HEK293T (cell line): Measurements from ENCODE around the gene LRRC28.

Source experiments
- CTCF ChIA-PET: fragments of 350-600 bp; formaldehyde crosslinking; extraction: SDS; loops from one replicate; lab custom pipeline; 2021; ENCODE audit warnings: antibody characterized with exemption, inconsistent platforms; lab: Yijun Ruan, JAX
- POLR2A ChIA-PET: fragments of 350-600 bp; formaldehyde crosslinking; extraction: SDS; loops from one replicate; lab custom pipeline; 2020; ENCODE audit warnings: antibody characterized with exemption, inconsistent platforms; lab: Yijun Ruan, JAX
- DNase-seq: peaks from one replicate; pipeline ENCODE4 v3.0.0; 2012; ENCODE audit warnings: mixed read lengths; ENCODE audit errors: extremely low spot score
- ARNT ChIP-seq: fragments of 450-650 bp; IDR thresholded peaks from 2 replicates; pipeline ENCODE4 v1.6.1; 2017; ENCODE audit warnings: mild to moderate bottlenecking
- BHLHE40 ChIP-seq: fragments of 450-650 bp; IDR thresholded peaks from 2 replicates; pipeline ENCODE4 v1.6.1; 2016; ENCODE audit warnings: mild to moderate bottlenecking, moderate library complexity, borderline replicate concordance
- CTBP1 ChIP-seq: fragments of 450-650 bp; IDR thresholded peaks from 2 replicates; pipeline ENCODE4 v1.6.1; 2016; ENCODE audit warnings: borderline replicate concordance
- ELF4 ChIP-seq: fragments of 450-650 bp; IDR thresholded peaks from 2 replicates; pipeline ENCODE4 v1.6.1; 2017; ENCODE audit warnings: antibody characterized with exemption
- FOXA1 ChIP-seq: fragments of 450-650 bp; IDR thresholded peaks from 2 replicates; pipeline ENCODE4 v1.6.1; 2016; ENCODE audit warnings: mild to moderate bottlenecking
- FOXK2 ChIP-seq: fragments of 450-650 bp; IDR thresholded peaks from 2 replicates; pipeline ENCODE4 v1.6.1; 2016; ENCODE audit warnings: mild to moderate bottlenecking
- FOXM1 ChIP-seq: fragments of 450-650 bp; IDR thresholded peaks from 2 replicates; pipeline ENCODE4 v1.6.1; 2017; ENCODE audit warnings: mild to moderate bottlenecking, borderline replicate concordance
- HDGF ChIP-seq: fragments of 450-650 bp; IDR thresholded peaks from 2 replicates; pipeline ENCODE4 v1.6.1; 2017; ENCODE audit warnings: antibody characterized with exemption, borderline replicate concordance
- L3MBTL2 ChIP-seq: fragments of 450-650 bp; conservative IDR thresholded peaks from 2 replicates; pipeline ENCODE4 v1.6.1; 2016; ENCODE audit warnings: mild to moderate bottlenecking
- LEF1 ChIP-seq: fragments of 450-650 bp; IDR thresholded peaks from 2 replicates; pipeline ENCODE4 v1.6.1; 2017; ENCODE audit warnings: mild to moderate bottlenecking, borderline replicate concordance
- NFRKB ChIP-seq: fragments of 450-650 bp; IDR thresholded peaks from 2 replicates; pipeline ENCODE4 v1.6.1; 2016; ENCODE audit warnings: mild to moderate bottlenecking, moderate library complexity
- SP1 ChIP-seq: fragments of 450-650 bp; IDR thresholded peaks from 2 replicates; pipeline ENCODE4 v1.6.1; 2017
- SUZ12 ChIP-seq: fragments of 450-650 bp; IDR thresholded peaks from 2 replicates; pipeline ENCODE4 v1.6.1; 2016; ENCODE audit warnings: mild to moderate bottlenecking
- TARDBP ChIP-seq: fragments of 450-650 bp; IDR thresholded peaks from 2 replicates; pipeline ENCODE4 v1.6.1; 2016
- ZNF384 ChIP-seq: fragments of 450-650 bp; IDR thresholded peaks from 2 replicates; pipeline ENCODE4 v1.6.1; 2016
- TF ChIP-seq, protein P1 (sequence below): fragments of 450-650 bp; IDR thresholded peaks from 2 replicates; pipeline ENCODE4 v1.6.1; 2016

The LRRC28 gene

DNA sequence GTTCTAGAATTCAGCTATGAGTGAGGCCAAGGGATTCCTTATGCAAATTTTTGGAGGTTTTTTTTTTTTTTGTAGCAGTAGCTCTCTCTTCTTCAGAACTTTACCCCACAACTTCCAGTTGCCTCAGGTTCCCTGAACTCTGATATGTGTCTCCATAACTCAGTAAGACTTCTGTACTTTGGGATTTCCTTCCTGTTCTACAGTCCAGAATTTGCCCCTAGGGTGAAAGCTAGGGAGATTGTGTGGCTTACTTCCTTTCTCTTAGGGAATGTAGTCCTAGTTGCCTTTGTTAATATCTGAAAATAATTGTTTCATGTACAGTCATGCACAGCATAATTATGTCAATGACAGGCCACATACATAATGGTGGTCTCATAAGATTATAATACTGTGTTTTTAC, 30.8 kb downstream of the LRRC28 start:
- CTCF ChIA-PET: interaction anchor here (1.0 to 2.0 kb wide), 4 partner anchors 9 to 422 kb away, joined by 3 to 17 read pairs (median 8); no protein-coding TSS in a partner anchor
- TF ChIP-seq ARNT (no peak), SUZ12 (no peak), FOXM1 (no peak), ZNF384 (no peak), FOXK2 (no peak), LEF1 (no peak), BHLHE40 (no peak), CTBP1 (no peak)
- TF ChIP-seq, protein P1, sequence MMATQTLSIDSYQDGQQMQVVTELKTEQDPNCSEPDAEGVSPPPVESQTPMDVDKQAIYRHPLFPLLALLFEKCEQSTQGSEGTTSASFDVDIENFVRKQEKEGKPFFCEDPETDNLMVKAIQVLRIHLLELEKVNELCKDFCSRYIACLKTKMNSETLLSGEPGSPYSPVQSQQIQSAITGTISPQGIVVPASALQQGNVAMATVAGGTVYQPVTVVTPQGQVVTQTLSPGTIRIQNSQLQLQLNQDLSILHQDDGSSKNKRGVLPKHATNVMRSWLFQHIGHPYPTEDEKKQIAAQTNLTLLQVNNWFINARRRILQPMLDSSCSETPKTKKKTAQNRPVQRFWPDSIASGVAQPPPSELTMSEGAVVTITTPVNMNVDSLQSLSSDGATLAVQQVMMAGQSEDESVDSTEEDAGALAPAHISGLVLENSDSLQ: no peak
- no peak for DNase-seq
- POLR2A ChIA-PET: interaction anchor here (1.2 kb wide), 1 partner anchor 451 kb away, joined by 3 read pairs; the partner anchor contains the start of gene LYSMD4

DNA sequence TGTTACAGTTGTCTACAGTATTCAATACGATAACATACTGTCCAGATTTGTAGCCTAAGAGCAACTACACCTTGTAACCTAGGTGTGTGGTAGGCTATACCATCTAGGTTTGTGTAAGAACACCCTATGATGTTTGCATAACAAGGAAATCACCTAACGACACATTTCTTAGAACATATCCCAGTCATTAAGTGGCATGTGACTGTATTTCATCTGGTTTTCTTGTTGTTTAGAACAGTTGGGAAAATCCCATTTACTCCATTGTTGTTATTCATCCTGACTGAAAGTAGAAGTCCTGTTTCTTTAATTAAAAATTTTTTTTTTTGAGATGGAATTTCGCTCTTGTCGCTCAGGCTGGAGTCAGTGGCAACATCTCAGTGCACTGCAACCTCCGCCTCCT, 31.3 kb downstream of the LRRC28 start:
- CTCF ChIA-PET: interaction anchor here (1.0 to 2.0 kb wide), 2 partner anchors 87 to 421 kb away, joined by 3 to 12 read pairs; no protein-coding TSS in a partner anchor
- no peak for DNase-seq
- TF ChIP-seq L3MBTL2: no peak
- TF ChIP-seq, protein P1: no peak
- TF ChIP-seq NFRKB: no peak
- TF ChIP-seq FOXK2: no peak
- no peak for TF ChIP-seq FOXM1
- TF ChIP-seq ARNT: no peak
- no peak for TF ChIP-seq FOXA1
- no peak for TF ChIP-seq CTBP1
- no peak for TF ChIP-seq HDGF
- no peak for TF ChIP-seq BHLHE40
- no peak for TF ChIP-seq TARDBP
- no peak for TF ChIP-seq ELF4
- TF ChIP-seq SUZ12: no peak
- no peak for TF ChIP-seq LEF1
- TF ChIP-seq SP1: no peak
- TF ChIP-seq ZNF384: no peak
- POLR2A ChIA-PET: no interaction called here

DNA sequence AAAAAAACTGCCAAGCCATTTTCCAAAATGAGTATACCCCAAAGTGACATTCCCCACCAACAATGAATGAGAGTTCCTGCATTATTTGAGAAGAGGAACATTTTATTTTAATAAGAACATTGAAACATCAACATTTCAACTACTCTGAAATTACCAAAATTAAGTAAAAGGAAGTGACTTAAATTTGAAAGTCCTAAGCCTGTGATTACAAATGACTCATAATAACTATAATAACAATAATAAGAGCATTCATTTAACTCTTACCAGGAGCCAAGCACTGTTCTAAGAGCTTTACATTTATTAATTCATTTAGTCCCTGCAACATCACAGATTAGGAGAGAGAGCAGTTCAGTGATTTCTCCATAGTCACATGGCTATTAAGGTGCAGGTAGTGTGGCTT, 32.4 kb downstream of the LRRC28 start:
- DNase-seq: no peak
- ChIA-PET POLR2A (no interaction called here), CTCF (interaction anchor here (1.2 kb wide), 1 partner anchor 102 kb away, joined by 4 read pairs; no protein-coding TSS in a partner anchor)
- TF ChIP-seq FOXM1: no peak

DNA sequence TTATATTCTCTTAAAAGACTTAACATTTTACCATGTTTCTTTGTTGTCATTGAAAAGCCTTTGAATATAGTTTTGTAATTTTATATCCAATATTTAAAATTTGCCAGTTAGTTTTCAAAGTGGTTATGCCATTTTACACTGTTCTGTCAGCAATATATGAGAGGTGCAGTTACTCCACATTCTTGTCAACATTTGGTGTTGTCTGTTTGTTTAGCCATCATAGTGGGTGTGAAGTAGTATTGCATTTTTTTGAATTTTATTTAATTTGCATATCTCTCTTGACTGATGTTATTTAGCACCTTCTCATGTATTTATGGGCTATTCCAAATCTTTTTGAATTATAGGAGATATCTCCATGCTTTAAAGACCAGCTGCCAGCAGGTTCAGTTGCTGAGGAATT, 40.4 kb downstream of the LRRC28 start:
- ChIA-PET POLR2A (no interaction called here), CTCF (no interaction called here)
- DNase-seq: no peak
- TF ChIP-seq HDGF (no peak), SUZ12 (no peak), BHLHE40 (no peak), NFRKB (no peak), ARNT (no peak), FOXM1 (no peak), SP1 (no peak), ELF4 (no peak)

DNA sequence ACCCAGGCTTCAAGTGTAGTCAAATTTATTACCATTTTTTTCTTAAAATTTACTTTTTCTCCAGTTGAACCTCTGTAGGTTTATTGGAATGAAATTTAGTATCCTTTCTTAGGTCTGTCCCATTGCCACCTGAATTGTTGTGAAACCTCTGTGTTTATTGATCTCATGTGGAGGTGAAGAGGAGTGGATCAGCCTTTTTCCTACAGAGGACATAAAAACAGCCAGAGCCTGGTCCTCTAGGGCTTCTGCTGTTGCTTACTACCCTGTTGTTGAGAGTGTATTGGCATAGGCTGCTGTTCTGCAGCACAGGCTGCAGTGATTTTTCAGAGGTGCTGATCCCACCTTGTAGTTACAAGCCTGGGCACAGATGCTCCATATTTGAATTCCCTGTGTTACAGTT, 44.6 kb downstream of the LRRC28 start:
- ChIA-PET POLR2A (interaction anchor here (2.8 kb wide), 1 partner anchor 437 kb away, joined by 6 read pairs; the partner anchor contains the start of gene LYSMD4), CTCF (no interaction called here)
- DNase-seq: no peak
- TF ChIP-seq, protein P1: no peak
- no peak for TF ChIP-seq TARDBP
- no peak for TF ChIP-seq NFRKB
- TF ChIP-seq FOXA1: no peak
- TF ChIP-seq ELF4: no peak
- TF ChIP-seq FOXK2: no peak
- no peak for TF ChIP-seq SP1
- no peak for TF ChIP-seq FOXM1
- no peak for TF ChIP-seq SUZ12
- no peak for TF ChIP-seq L3MBTL2
- no peak for TF ChIP-seq CTBP1
- TF ChIP-seq LEF1: no peak
- no peak for TF ChIP-seq ZNF384

DNA sequence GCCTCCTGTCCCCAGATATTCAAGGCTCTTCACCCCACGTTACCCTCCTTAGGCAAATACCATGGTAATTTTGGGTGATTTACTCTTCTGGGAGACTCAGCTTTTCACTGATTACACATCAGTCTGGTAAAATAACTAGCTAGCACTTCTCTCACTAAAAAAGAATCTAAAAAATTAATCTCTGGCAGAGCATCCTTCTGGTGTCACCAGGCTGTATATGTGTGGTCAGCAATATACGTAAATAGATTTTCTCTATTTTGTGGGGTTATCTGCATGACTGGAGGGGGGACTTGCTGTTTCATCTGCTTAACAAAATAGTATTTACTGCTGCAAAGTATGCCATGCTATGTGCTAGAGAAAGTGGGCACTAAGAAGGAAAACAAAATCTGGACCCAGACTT, 45.1 kb downstream of the LRRC28 start:
- no peak for DNase-seq

DNA sequence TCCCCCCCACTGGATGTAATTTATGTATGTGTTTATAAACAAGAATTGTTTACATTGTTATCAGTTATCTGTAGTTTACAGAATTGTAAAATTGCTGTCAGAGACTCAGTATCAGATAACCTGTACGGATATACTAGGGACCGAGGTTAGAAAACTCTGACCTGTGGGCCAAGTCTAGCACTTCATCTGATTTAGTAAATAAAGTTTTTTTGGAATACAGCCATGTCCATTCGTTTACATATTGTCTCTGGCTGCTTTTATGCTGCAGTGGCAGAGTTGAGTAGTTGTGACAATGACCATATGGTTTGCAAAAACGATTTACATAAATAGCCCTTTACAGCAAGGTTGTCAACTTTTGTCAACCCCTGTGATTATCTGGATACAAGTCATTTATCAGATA, 52.6 kb downstream of the LRRC28 start:
- no peak for DNase-seq
- TF ChIP-seq NFRKB (no peak), SP1 (no peak), FOXA1 (no peak), TARDBP (no peak), L3MBTL2 (no peak), BHLHE40 (no peak), FOXK2 (no peak), ARNT (no peak)
- ChIA-PET CTCF (interaction anchor here (0.7 kb wide), 1 partner anchor 195 kb away, joined by 4 read pairs; no protein-coding TSS in a partner anchor), POLR2A (no interaction called here)

More for the DNA sequence above, 45.1 kb downstream of the LRRC28 start:
- TF ChIP-seq L3MBTL2 (no peak), FOXK2 (no peak)
- ChIA-PET POLR2A (interaction anchor here (2.8 kb wide), 1 partner anchor 437 kb away, joined by 6 read pairs; the partner anchor contains the start of gene LYSMD4), CTCF (interaction anchor here (1.7 kb wide), 1 partner anchor 408 kb away, joined by 5 read pairs; no protein-coding TSS in a partner anchor)
